Keratinocyte (primary cell): ENCODE data around the gene SYNJ2.

Experiments used
- CTCF ChIP-seq, 3 experiments: IDR thresholded peaks in 1 of 3; conservative IDR thresholded peaks in 1 of 3; optimal IDR thresholded peaks in 1 of 3; 2 replicates in 2 of 3; 3 replicates in 1 of 3; pipeline versions ENCODE3 to v1.5.1; 2011; ENCODE audit warnings: low read length in 3 of 3, mild to moderate bottlenecking in 3 of 3, moderate library complexity in 2 of 3, control low read depth in 1 of 3, inconsistent platforms in 1 of 3; ENCODE audit not compliant: insufficient read depth in 2 of 3; ENCODE audit errors: extremely low read depth in 1 of 3
- EZH2 ChIP-seq: IDR thresholded peaks from one replicate; pipeline ENCODE4 v1.6.1; 2012; ENCODE audit warnings: inconsistent platforms, mild to moderate bottlenecking, low read length, moderate library complexity

- no peak for TF ChIP-seq CTCF (optimal IDR thresholded peaks at IDR 0.05 in 1 of 3, IDR thresholded peaks at IDR 0.05 in 1 of 3, conservative IDR thresholded peaks at IDR 0.05 in 1 of 3; ENCODE audit: extremely low read depth in 1 of 3, insufficient read depth in 2 of 3, low read length in 3 of 3)
- TF ChIP-seq EZH2: no peak
Measured at GRCh38 chr6:157985378-157986155, 3.9 kb downstream of the SYNJ2 start.
